Measurements from ENCODE around the gene CALN1.

Gene CALN1

GRCh38 chr7:72249106-72249505 lies 163.0 kb downstream of the CALN1 start:
- TF ChIP-seq CTCF (IDR thresholded peaks at IDR 0.05; ENCODE audit: poor library complexity, severe bottlenecking), result no peak
- H3K36me3 ChIP-seq (ENCODE audit: low read depth), result no peaks in the 10 kb centered on the region
- H3K4me1 ChIP-seq (ENCODE audit: insufficient read depth, poor library complexity, severe bottlenecking), result no peaks in the 10 kb centered on the region
- no peaks in the 10 kb centered on the region for H3K27me3 ChIP-seq (ENCODE audit: insufficient read depth, poor library complexity, severe bottlenecking)
- no peak overlapping the region for H3K27ac ChIP-seq (ENCODE audit: poor library complexity, severe bottlenecking)
- DNase-seq (ENCODE audit: low spot score) (no peak), ATAC-seq (ENCODE audit: low read depth) (no peak)
- H3K4me3 ChIP-seq (ENCODE audit: severe bottlenecking), result no peak overlapping the region
- no peaks in the 10 kb centered on the region for H3K9me3 ChIP-seq (ENCODE audit: severe bottlenecking)

- ATAC-seq (ENCODE audit: low read depth), result no peak
- no peak for TF ChIP-seq CTCF (IDR thresholded peaks at IDR 0.05; ENCODE audit: poor library complexity, severe bottlenecking)
- Histone ChIP-seq H3K27me3 (ENCODE audit: insufficient read depth, poor library complexity, severe bottlenecking) (no peaks in the 10 kb centered on the region), H3K4me3 (ENCODE audit: severe bottlenecking) (no peak overlapping the region), H3K4me1 (ENCODE audit: insufficient read depth, poor library complexity, severe bottlenecking) (no peaks in the 10 kb centered on the region), H3K9me3 (ENCODE audit: severe bottlenecking) (no peaks in the 10 kb centered on the region), H3K36me3 (ENCODE audit: low read depth) (no peaks in the 10 kb centered on the region), H3K27ac (ENCODE audit: poor library complexity, severe bottlenecking) (no peak overlapping the region)
- no peak for DNase-seq (ENCODE audit: low spot score)
Observed at GRCh38 chr7:72244826-72245398, 167.2 kb downstream of the CALN1 start.

GRCh38 chr7:72243329-72243728 lies 168.8 kb downstream of the CALN1 start:
- H3K27me3 ChIP-seq (ENCODE audit: insufficient read depth, poor library complexity, severe bottlenecking), result no peaks in the 10 kb centered on the region
- no peak for TF ChIP-seq CTCF (IDR thresholded peaks at IDR 0.05; ENCODE audit: poor library complexity, severe bottlenecking)
- no peaks in the 10 kb centered on the region for H3K9me3 ChIP-seq (ENCODE audit: severe bottlenecking)
- H3K4me3 ChIP-seq (ENCODE audit: severe bottlenecking), result no peak overlapping the region
- H3K36me3 ChIP-seq (ENCODE audit: low read depth), result no peaks in the 10 kb centered on the region
- DNase-seq (ENCODE audit: low spot score), result no peak
- ATAC-seq (ENCODE audit: low read depth), result no peak
- H3K4me1 ChIP-seq (ENCODE audit: insufficient read depth, poor library complexity, severe bottlenecking), result no peaks in the 10 kb centered on the region
- H3K27ac ChIP-seq (ENCODE audit: poor library complexity, severe bottlenecking), result no peak overlapping the region

GRCh38 chr7:72235351-72235750 lies 176.8 kb downstream of the CALN1 start:
- Histone ChIP-seq H3K36me3 (ENCODE audit: low read depth) (no peaks in the 10 kb centered on the region), H3K9me3 (ENCODE audit: severe bottlenecking) (no peaks in the 10 kb centered on the region), H3K27me3 (ENCODE audit: insufficient read depth, poor library complexity, severe bottlenecking) (no peaks in the 10 kb centered on the region), H3K4me1 (ENCODE audit: insufficient read depth, poor library complexity, severe bottlenecking) (no peaks in the 10 kb centered on the region), H3K27ac (ENCODE audit: poor library complexity, severe bottlenecking) (no peak overlapping the region), H3K4me3 (ENCODE audit: severe bottlenecking) (no peak overlapping the region)
- TF ChIP-seq CTCF (IDR thresholded peaks at IDR 0.05; ENCODE audit: poor library complexity, severe bottlenecking), result no peak
- DNase-seq (ENCODE audit: low spot score), result no peak
- no peak for ATAC-seq (ENCODE audit: low read depth)

- Histone ChIP-seq H3K4me1 (ENCODE audit: insufficient read depth, poor library complexity, severe bottlenecking) (no peaks in the 10 kb centered on the region), H3K27me3 (ENCODE audit: insufficient read depth, poor library complexity, severe bottlenecking) (no peaks in the 10 kb centered on the region), H3K27ac (ENCODE audit: poor library complexity, severe bottlenecking) (no peak overlapping the region), H3K36me3 (ENCODE audit: low read depth) (no peaks in the 10 kb centered on the region), H3K4me3 (ENCODE audit: severe bottlenecking) (no peak overlapping the region), H3K9me3 (ENCODE audit: severe bottlenecking) (no peaks in the 10 kb centered on the region)
- ATAC-seq (ENCODE audit: low read depth), result no peak
- no peak for TF ChIP-seq CTCF (IDR thresholded peaks at IDR 0.05; ENCODE audit: poor library complexity, severe bottlenecking)
- DNase-seq (ENCODE audit: low spot score), result no peak
Observed at GRCh38 chr7:72234086-72234485, 178.1 kb downstream of the CALN1 start.

Data from RWPE2 (cell line).